Esophagus muscularis mucosa (tissue), 4 donors: Measurements from ENCODE around the gene MSN. TPM values are rescaled to one million over a fixed set of nuclear protein-coding genes. Genes with fewer than 3 reads are reported as not detected.

Experiments used
- DNase-seq: peaks from one replicate; pipeline ENCODE4 v3.0.0-alpha.2; 2017; ENCODE audit errors: extremely low spot score
- H3K27ac ChIP-seq, 4 donors: fragments of 200-600 bp; sonication (generic); replicated peaks in 1 of 4; 1 replicate in 3 of 4; 2 replicates in 1 of 4; pipeline ENCODE4 v1.5.1; 2016 to 2019; ENCODE audit warnings: mild to moderate bottlenecking in 1 of 4
- H3K27me3 ChIP-seq, 4 donors: fragments of 200-600 bp; sonication (generic); one replicate each; pipeline versions ENCODE4 v1.5.1 to v1.6.0; 2016 to 2019
- H3K36me3 ChIP-seq, 4 donors: fragments of 200-600 bp; sonication (generic); one replicate each; pipeline ENCODE4 v1.5.1; 2016 to 2019
- H3K4me1 ChIP-seq, 4 donors: fragments of 200-600 bp; sonication (generic); one replicate each; pipeline ENCODE4 v1.5.1; 2016 to 2019
- H3K4me3 ChIP-seq, 4 donors: fragments of 200-600 bp; sonication (generic); 1 replicate in 2 of 4; 2 replicates in 2 of 4; pipeline ENCODE4 v1.5.1; 2016 to 2019; ENCODE audit warnings: mild to moderate bottlenecking in 4 of 4, moderate library complexity in 1 of 4
- H3K9me3 ChIP-seq, 4 donors: fragments of 200-600 bp; sonication (generic); 1 replicate in 3 of 4; 2 replicates in 1 of 4; pipeline ENCODE4 v1.5.1; 2016 to 2019
- EP300 ChIP-seq: sonication (generic); formaldehyde crosslinking; IDR thresholded peaks from one replicate; pipeline ENCODE4 v1.6.1; 2017; ENCODE audit warnings: antibody characterized with exemption
- POLR2A ChIP-seq: fragments of 450-650 bp; IDR thresholded peaks from one replicate; pipeline ENCODE4 v1.6.1; 2017; ENCODE audit warnings: antibody characterized with exemption, moderate library complexity, mild to moderate bottlenecking, low read depth
- POLR2AphosphoS5 ChIP-seq, 2 donors: sonication (generic); formaldehyde crosslinking; IDR thresholded peaks; one replicate each; pipeline ENCODE4 v1.6.1; 2017; ENCODE audit warnings: antibody characterized with exemption in 2 of 2
- WGBS: methylation state at CpG from one replicate; pipeline ENCODE4 v1.1.5; 2018; 5-methylcytosine and 5-hydroxymethylcytosine counted together
- intact Hi-C: fragments of 100-400 bp; cut with DNase I; formaldehyde crosslinking; loops from one replicate; pipeline ENCODE4 v1.15.1; 2023
- total RNA-seq, 4 donors: library from RNA; depleted of rRNA; stranded (reverse); fragments of >200 nt; gene quantifications; one replicate each; pipeline versions ENCODE4 v1.1.0 to v1.2.1, GENCODE V29; 2016
- TF ChIP-seq, protein P1 (sequence below), 3 experiments: fragments of 200-600 bp in 2 of 3; fragments of 450-650 bp in 1 of 3; sonication (generic) in 2 of 3; IDR thresholded peaks; one replicate each; pipeline ENCODE4 v1.5.1; 2017 to 2019; ENCODE audit warnings: antibody characterized with exemption in 3 of 3, mild to moderate bottlenecking in 2 of 3, moderate library complexity in 1 of 3

The MSN gene
- total RNA-seq, 4 donors from 2014 or later = 206 to 311 (median 290) TPM

- H3K27me3 ChIP-seq = no peaks in the 10 kb centered on the region
- no peak for DNase-seq
- WGBS = 31% methylated on average over 3 of the region's 3 CpGs
- H3K4me3 ChIP-seq = no peak overlapping the region
- no peaks in the 10 kb centered on the region for H3K36me3 ChIP-seq
- peaks cover 70 to 99% (median 86%) of the 10 kb centered on the region in 4 donors for H3K4me1 ChIP-seq
- intact Hi-C loops = no loop called here
- no peaks in the 10 kb centered on the region for H3K9me3 ChIP-seq
- H3K27ac ChIP-seq = peak overlapping the region; percentile 27 to 68 (median 43)
- TF ChIP-seq EP300 (no peak), POLR2A (no peak), POLR2AphosphoS5 (IDR thresholded peaks at IDR 0.05) (no peak)
- TF ChIP-seq, protein P1, sequence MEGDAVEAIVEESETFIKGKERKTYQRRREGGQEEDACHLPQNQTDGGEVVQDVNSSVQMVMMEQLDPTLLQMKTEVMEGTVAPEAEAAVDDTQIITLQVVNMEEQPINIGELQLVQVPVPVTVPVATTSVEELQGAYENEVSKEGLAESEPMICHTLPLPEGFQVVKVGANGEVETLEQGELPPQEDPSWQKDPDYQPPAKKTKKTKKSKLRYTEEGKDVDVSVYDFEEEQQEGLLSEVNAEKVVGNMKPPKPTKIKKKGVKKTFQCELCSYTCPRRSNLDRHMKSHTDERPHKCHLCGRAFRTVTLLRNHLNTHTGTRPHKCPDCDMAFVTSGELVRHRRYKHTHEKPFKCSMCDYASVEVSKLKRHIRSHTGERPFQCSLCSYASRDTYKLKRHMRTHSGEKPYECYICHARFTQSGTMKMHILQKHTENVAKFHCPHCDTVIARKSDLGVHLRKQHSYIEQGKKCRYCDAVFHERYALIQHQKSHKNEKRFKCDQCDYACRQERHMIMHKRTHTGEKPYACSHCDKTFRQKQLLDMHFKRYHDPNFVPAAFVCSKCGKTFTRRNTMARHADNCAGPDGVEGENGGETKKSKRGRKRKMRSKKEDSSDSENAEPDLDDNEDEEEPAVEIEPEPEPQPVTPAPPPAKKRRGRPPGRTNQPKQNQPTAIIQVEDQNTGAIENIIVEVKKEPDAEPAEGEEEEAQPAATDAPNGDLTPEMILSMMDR (IDR thresholded peaks at IDR 0.05) = no peak
These were observed 21.0 kb downstream of the MSN start for GRCh38 chrX:65688403-65688871.

DNA sequence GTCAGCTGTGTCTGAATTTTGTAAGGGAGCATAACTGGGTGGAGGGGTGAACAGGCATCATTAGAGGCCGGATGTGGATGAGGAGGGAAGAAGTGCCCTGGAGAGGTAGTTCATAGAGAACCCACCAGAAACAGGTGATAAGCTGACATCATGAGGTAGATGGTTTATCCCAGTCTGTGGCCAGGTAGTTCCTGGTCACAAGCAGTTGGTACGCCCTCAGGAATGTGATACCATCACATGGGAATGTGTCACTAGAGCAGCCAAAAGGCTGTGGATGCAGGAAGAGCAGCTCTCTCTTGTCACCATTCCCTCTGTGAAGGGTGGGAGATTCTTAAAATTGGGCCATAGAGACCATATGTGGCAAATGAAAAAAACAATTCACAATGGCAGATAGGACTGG lies 21.9 kb downstream of the MSN start:
- Histone ChIP-seq H3K9me3 (no peaks in the 10 kb centered on the region), H3K27ac (peak overlapping the region; percentile 30 to 68 (median 54)), H3K27me3 (no peaks in the 10 kb centered on the region), H3K4me3 (no peak overlapping the region), H3K4me1 (peaks cover 72 to 99% (median 84%) of the 10 kb centered on the region in 4 donors), H3K36me3 (no peaks in the 10 kb centered on the region)
- intact Hi-C loops = no loop called here
- DNase-seq = no peak
- WGBS = 78% methylated on average over 2 of the region's 2 CpGs
- TF ChIP-seq EP300 (no peak), POLR2A (no peak), POLR2AphosphoS5 (IDR thresholded peaks at IDR 0.05) (no peak)
- TF ChIP-seq, protein P1 (IDR thresholded peaks at IDR 0.05) = no peak

DNA sequence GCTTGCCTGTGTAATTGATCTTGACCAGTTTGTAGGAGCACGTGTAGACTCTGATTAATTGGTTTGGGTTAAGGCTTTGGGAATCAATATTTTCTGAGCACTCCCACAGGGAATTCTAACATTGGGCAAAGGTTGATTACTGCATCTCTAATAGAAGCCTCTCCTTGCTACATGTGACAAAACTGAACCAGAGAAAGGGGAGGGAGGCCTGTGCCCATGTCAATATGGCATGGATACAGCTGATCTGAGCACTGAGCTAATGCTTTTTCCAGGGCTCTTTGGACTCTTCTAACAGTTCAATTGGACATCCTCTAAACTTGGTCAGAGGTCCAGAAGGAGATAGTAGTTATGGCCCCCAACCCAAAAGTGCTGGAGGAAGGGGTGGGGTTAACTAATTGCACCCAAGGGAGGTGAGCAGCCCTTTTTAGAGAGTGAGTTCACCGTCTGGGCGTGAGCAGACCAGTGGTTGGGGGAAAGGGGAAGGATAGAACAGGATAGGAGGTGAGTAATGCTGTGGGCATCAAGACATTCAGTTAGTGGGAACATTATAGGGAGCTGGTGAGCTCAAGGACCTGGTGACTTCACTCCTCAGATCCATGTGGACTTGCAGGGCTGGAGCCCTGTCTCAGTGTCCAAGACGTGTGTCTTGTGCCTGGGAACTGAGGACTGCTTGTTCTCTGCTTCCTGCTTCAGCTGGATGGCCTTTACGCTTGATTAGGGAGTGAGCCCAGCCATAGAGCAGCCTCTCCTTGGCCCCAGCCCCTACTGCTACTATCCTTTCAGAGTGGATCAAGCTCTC lies 22.8 kb downstream of the MSN start:
- no peak for DNase-seq
- H3K27me3 ChIP-seq = no peaks in the 10 kb centered on the region
- H3K4me3 ChIP-seq = no peak overlapping the region
- H3K36me3 ChIP-seq = no peaks in the 10 kb centered on the region
- H3K27ac ChIP-seq = peak overlapping the region; percentile 30 to 68 (median 54)
- intact Hi-C loops = no loop called here
- TF ChIP-seq POLR2AphosphoS5 (IDR thresholded peaks at IDR 0.05) = peak in 1 of 2 donors; percentile 42
- TF ChIP-seq POLR2A = no peak
- peaks cover 78 to 99% (median 83%) of the 10 kb centered on the region in 4 donors for H3K4me1 ChIP-seq
- H3K9me3 ChIP-seq = no peaks in the 10 kb centered on the region
- 47% methylated on average over 5 of the region's 5 CpGs for WGBS

DNA sequence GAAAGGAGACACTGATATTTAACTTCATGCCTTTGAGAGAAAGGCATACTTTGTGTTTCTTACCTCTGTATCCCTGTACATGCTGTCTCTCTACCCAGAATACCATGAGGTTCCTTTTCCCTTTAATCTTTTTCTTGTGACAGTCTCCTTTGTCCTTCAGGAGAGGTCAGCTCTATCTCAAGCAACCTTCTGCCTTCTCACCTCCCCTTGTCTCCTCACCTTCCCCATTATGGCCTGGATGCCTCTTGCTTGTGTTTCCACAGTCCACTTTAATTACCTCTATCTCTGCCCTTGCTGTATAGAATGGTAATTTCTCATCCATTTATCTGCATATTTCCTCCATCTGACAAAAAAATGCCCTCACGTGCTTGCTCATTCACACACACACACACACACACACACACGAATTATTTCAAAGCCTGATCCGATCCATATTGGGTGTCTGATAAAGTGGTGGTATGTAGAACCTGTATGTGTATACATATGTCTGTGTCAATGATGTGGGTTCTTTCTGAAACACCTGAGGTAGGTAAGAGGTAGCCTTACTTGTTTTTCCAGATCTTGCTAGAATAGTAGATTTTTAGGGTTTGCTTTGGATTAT lies 28.5 kb downstream of the MSN start:
- WGBS = 46% methylated on average over 3 of the region's 3 CpGs
- intact Hi-C loops = no loop called here
- H3K36me3 ChIP-seq = no peaks in the 10 kb centered on the region
- H3K4me3 ChIP-seq = no peak overlapping the region
- no peak for DNase-seq
- no peaks in the 10 kb centered on the region for H3K27me3 ChIP-seq
- no peak for TF ChIP-seq POLR2A
- TF ChIP-seq, protein P1 (IDR thresholded peaks at IDR 0.05) = no peak
- no peak for TF ChIP-seq POLR2AphosphoS5 (IDR thresholded peaks at IDR 0.05)
- no peak for TF ChIP-seq EP300
- peaks cover 79 to 98% (median 81%) of the 10 kb centered on the region in 4 donors for H3K4me1 ChIP-seq
- no peaks in the 10 kb centered on the region for H3K9me3 ChIP-seq
- H3K27ac ChIP-seq = peak overlapping the region; percentile 64 to 74 (median 66)

GRCh38 chrX:65696613-65697012 lies 29.2 kb downstream of the MSN start:
- peaks cover 75 to 95% (median 79%) of the 10 kb centered on the region in 4 donors for H3K4me1 ChIP-seq
- H3K9me3 ChIP-seq = no peaks in the 10 kb centered on the region
- no peak for TF ChIP-seq POLR2AphosphoS5 (IDR thresholded peaks at IDR 0.05)
- TF ChIP-seq, protein P1 (IDR thresholded peaks at IDR 0.05) = no peak
- TF ChIP-seq POLR2A = no peak
- no peak for TF ChIP-seq EP300
- H3K27me3 ChIP-seq = no peaks in the 10 kb centered on the region
- peaks cover 0 to 6% (median 0%) of the 10 kb centered on the region in 4 donors for H3K36me3 ChIP-seq
- no peak for DNase-seq
- WGBS = 76% methylated on average over 3 of the region's 3 CpGs
- H3K4me3 ChIP-seq = no peak overlapping the region
- peak overlapping the region; percentile 64 to 74 (median 66) for H3K27ac ChIP-seq
- intact Hi-C loops = no loop called here
